Muscle layer of duodenum (tissue), 2 donors: ENCODE results near the gene ICAM3.

Source experiments
- H3K27ac ChIP-seq: one replicate; pipeline ENCODE4 v1.7.0; 2013; ENCODE audit warnings: mild to moderate bottlenecking, low read length
- H3K27me3 ChIP-seq: one replicate; pipeline ENCODE4 v1.7.0; 2013; ENCODE audit warnings: low read depth, mild to moderate bottlenecking, control low read depth, low read length
- H3K36me3 ChIP-seq, 2 donors: one replicate each; pipeline ENCODE4 v1.7.0; 2013; ENCODE audit warnings: low read length in 2 of 2, control low read depth in 1 of 2, mild to moderate bottlenecking in 1 of 2; ENCODE audit not compliant: insufficient read depth in 2 of 2, control insufficient read depth in 1 of 2
- H3K4me1 ChIP-seq, 2 donors: one replicate each; pipeline ENCODE4 v1.7.0; 2013; ENCODE audit warnings: low read length in 2 of 2, mild to moderate bottlenecking in 2 of 2, control low read depth in 1 of 2, moderate library complexity in 1 of 2; ENCODE audit not compliant: insufficient read depth in 2 of 2, control insufficient read depth in 1 of 2
- H3K4me3 ChIP-seq, 2 donors: one replicate each; pipeline ENCODE4 v1.7.0; 2013; ENCODE audit warnings: low read length in 2 of 2, low read depth in 1 of 2, mild to moderate bottlenecking in 1 of 2
- H3K9me3 ChIP-seq, 2 donors: one replicate each; pipeline ENCODE4 v1.7.0; 2013; ENCODE audit warnings: low read length in 2 of 2, control low read depth in 1 of 2, mild to moderate bottlenecking in 1 of 2; ENCODE audit not compliant: control insufficient read depth in 1 of 2
- donor health status: healthy.

ICAM3 gene

GRCh38 chr19:10317045-10317856 is 22.2 kb downstream of the ICAM3 start:
- H3K36me3 ChIP-seq: peaks cover 16 to 55% of the 10 kb centered on the region in 2 donors
- no peak overlapping the region for H3K27ac ChIP-seq
- peaks cover 0 to 15% of the 10 kb centered on the region in 2 donors for H3K4me1 ChIP-seq
- no peaks in the 10 kb centered on the region for H3K9me3 ChIP-seq
- no peak overlapping the region for H3K4me3 ChIP-seq
- H3K27me3 ChIP-seq: no peaks in the 10 kb centered on the region

- H3K36me3 ChIP-seq: peaks cover 9 to 47% of the 10 kb centered on the region in 2 donors
- no peaks in the 10 kb centered on the region for H3K27me3 ChIP-seq
- H3K9me3 ChIP-seq: no peaks in the 10 kb centered on the region
- peak overlapping the region; percentile 83 to 95 for H3K4me3 ChIP-seq
- no peak overlapping the region for H3K27ac ChIP-seq
- H3K4me1 ChIP-seq: peaks cover 0 to 15% of the 10 kb centered on the region in 2 donors
Measured at GRCh38 chr19:10316229-10317044, 23.0 kb downstream of the ICAM3 start.

GRCh38 chr19:10315335-10316214 is 23.8 kb downstream of the ICAM3 start, which contains the start of gene FDX2:
Gene FDX2, minus strand, starts transcription at chr19:10316015. Its CDS starts 19 bp downstream, at chr19:10315996.
- H3K27ac ChIP-seq: no peak within 1 kb of the TSS
- H3K4me3 ChIP-seq: peak within 1 kb of the TSS; percentile 83 to 95
- no peaks in the 10 kb centered on the region for H3K9me3 ChIP-seq
- peaks cover 0 to 15% of the 10 kb centered on the region in 2 donors for H3K4me1 ChIP-seq
- H3K27me3 ChIP-seq: no peaks in the 10 kb centered on the region
- peaks cover 9 to 44% of the 10 kb centered on the region in 2 donors for H3K36me3 ChIP-seq

- Histone ChIP-seq H3K4me1 (peaks cover 0 to 2% of the 10 kb centered on the region in 2 donors), H3K27ac (no peak within 1 kb of the TSS), H3K4me3 (no peak within 1 kb of the TSS), H3K36me3 (peaks cover 0 to 19% of the 10 kb centered on the region in 2 donors), H3K27me3 (no peaks in the 10 kb centered on the region), H3K9me3 (no peaks in the 10 kb centered on the region)
Measured at GRCh38 chr19:10309423-10309822, 30.0 kb downstream of the ICAM3 start, which contains the start of gene ZGLP1. Gene ZGLP1, minus strand, starts transcription at chr19:10309815.

GRCh38 chr19:10306327-10306726 is 33.1 kb downstream of the ICAM3 start:
- H3K27ac ChIP-seq: no peak overlapping the region
- H3K9me3 ChIP-seq: no peaks in the 10 kb centered on the region
- H3K4me1 ChIP-seq: no peaks in the 10 kb centered on the region
- H3K4me3 ChIP-seq: no peak overlapping the region
- H3K27me3 ChIP-seq: no peaks in the 10 kb centered on the region
- H3K36me3 ChIP-seq: peaks cover 0 to 19% of the 10 kb centered on the region in 2 donors

- no peaks in the 10 kb centered on the region for H3K27me3 ChIP-seq
- H3K27ac ChIP-seq: no peak overlapping the region
- no peaks in the 10 kb centered on the region for H3K4me1 ChIP-seq
- no peaks in the 10 kb centered on the region for H3K9me3 ChIP-seq
- no peak overlapping the region for H3K4me3 ChIP-seq
- H3K36me3 ChIP-seq: peaks cover 0 to 13% of the 10 kb centered on the region in 2 donors
Measured at GRCh38 chr19:10305139-10305806, 34.2 kb downstream of the ICAM3 start.

- no peaks in the 10 kb centered on the region for H3K9me3 ChIP-seq
- peaks cover 15% of the 10 kb centered on the region for H3K27me3 ChIP-seq
- H3K4me1 ChIP-seq: peaks cover 0 to 15% of the 10 kb centered on the region in 2 donors
- H3K4me3 ChIP-seq: no peak overlapping the region
- H3K27ac ChIP-seq: no peak overlapping the region
- peaks cover 0 to under 1% of the 10 kb centered on the region in 2 donors for H3K36me3 ChIP-seq
Measured at GRCh38 chr19:10299545-10300458, 39.6 kb downstream of the ICAM3 start.

- peaks cover 52% of the 10 kb centered on the region for H3K27me3 ChIP-seq
- no peak overlapping the region for H3K27ac ChIP-seq
Measured at GRCh38 chr19:10295847-10296591, 43.4 kb downstream of the ICAM3 start.

GRCh38 chr19:10295305-10295846 is 44.0 kb downstream of the ICAM3 start:
- H3K9me3 ChIP-seq: no peaks in the 10 kb centered on the region
- H3K27me3 ChIP-seq: peaks cover 58% of the 10 kb centered on the region
- H3K27ac ChIP-seq: no peak overlapping the region
- peak overlapping the region; percentile 46 to 57 for H3K4me3 ChIP-seq
- H3K4me1 ChIP-seq: peaks cover under 1 to 44% of the 10 kb centered on the region in 2 donors
- no peaks in the 10 kb centered on the region for H3K36me3 ChIP-seq

More at GRCh38 chr19:10295847-10296591, 43.4 kb downstream of the ICAM3 start:
- peak overlapping the region; percentile 46 to 57 for H3K4me3 ChIP-seq
- no peaks in the 10 kb centered on the region for H3K9me3 ChIP-seq
- H3K4me1 ChIP-seq: peaks cover 0 to 38% of the 10 kb centered on the region in 2 donors
- no peaks in the 10 kb centered on the region for H3K36me3 ChIP-seq
